OCI-LY7 (cell line): ENCODE measurements around the gene SNX22. TPM values are rescaled to one million over a fixed set of nuclear protein-coding genes. Genes with fewer than 3 reads are reported as not detected.

Experiments used
- BruUV-seq: library from RNA; stranded (reverse); fragments of 400-500 nt; replicated peaks from 2 replicates; lab custom pipeline; 2021; lab: Mats Ljungman, UMichigan
- CTCF ChIA-PET: fragments of 300-600 bp; sonication (Branson Sonifier 250); formaldehyde crosslinking; loops from one replicate; lab custom pipeline; 2022; ENCODE audit warnings: antibody characterized with exemption; ENCODE audit not compliant: unreplicated experiment; lab: Charles Lee
- POLR2A ChIA-PET: fragments of 300-600 bp; sonication (Branson Sonifier 250); formaldehyde crosslinking; loops from one replicate; lab custom pipeline; 2022; ENCODE audit warnings: antibody characterized with exemption; lab: Charles Lee
- DNase-seq: peaks from one replicate; pipeline ENCODE4 v3.0.0-alpha.2; 2015; ENCODE audit warnings: low spot score
- H2AFZ ChIP-seq: fragments of 200-600 bp; sonication (generic), shearing (Covaris generic); 2 replicates; pipeline ENCODE4 v1.6.1; 2014; ENCODE audit warnings: mild to moderate bottlenecking, antibody characterized with exemption, low read length, moderate library complexity
- H3K27ac ChIP-seq: fragments of 200-600 bp; sonication (generic); 2 replicates; pipeline ENCODE4 v1.5.1; 2014; ENCODE audit warnings: mixed run types, low read depth, mild to moderate bottlenecking, moderate library complexity, low read length, inconsistent platforms; ENCODE audit not compliant: poor library complexity, severe bottlenecking
- H3K36me3 ChIP-seq: fragments of 200-600 bp; sonication (generic); 2 replicates; pipeline ENCODE4 v1.6.1; 2014; ENCODE audit warnings: mild to moderate bottlenecking, antibody characterized with exemption, low read length, moderate library complexity, mixed read lengths; ENCODE audit not compliant: insufficient read depth
- H3K4me1 ChIP-seq: fragments of 200-600 bp; sonication (generic); 2 replicates; pipeline ENCODE4 v1.5.1; 2014; ENCODE audit warnings: mild to moderate bottlenecking, low read length; ENCODE audit not compliant: insufficient read depth, poor library complexity, severe bottlenecking
- H3K4me2 ChIP-seq: fragments of 200-600 bp; sonication (generic); 2 replicates; pipeline ENCODE4 v1.6.1; 2014; ENCODE audit warnings: mild to moderate bottlenecking, low read length
- H3K4me3 ChIP-seq: fragments of 200-600 bp; sonication (generic); 2 replicates; pipeline ENCODE4 v1.5.1; 2014; ENCODE audit warnings: mild to moderate bottlenecking, low read depth, low read length; ENCODE audit not compliant: poor library complexity, severe bottlenecking
- H3K79me2 ChIP-seq: fragments of 200-600 bp; sonication (generic); 2 replicates; pipeline ENCODE4 v1.6.1; 2016; ENCODE audit warnings: low read depth, mild to moderate bottlenecking, low read length, moderate library complexity, mixed read lengths; ENCODE audit not compliant: insufficient read depth
- H3K9me2 ChIP-seq: fragments of 200-600 bp; sonication (generic); 2 replicates; pipeline ENCODE4 v1.6.1; 2016; ENCODE audit warnings: mild to moderate bottlenecking, low read length, mixed read lengths; ENCODE audit not compliant: insufficient read depth
- H3K9me3 ChIP-seq: fragments of 200-600 bp; sonication (generic); 2 replicates; pipeline ENCODE4 v1.6.1; 2014; ENCODE audit warnings: mild to moderate bottlenecking, mixed run types, low read length, mixed read lengths
- H4K20me1 ChIP-seq: fragments of 200-600 bp; sonication (generic); 2 replicates; pipeline ENCODE4 v1.6.1; 2014; ENCODE audit warnings: mild to moderate bottlenecking, antibody characterized with exemption, low read length, moderate library complexity, mixed read lengths; ENCODE audit not compliant: insufficient read depth
- CTCF ChIP-seq: fragments of 200-600 bp; sonication (generic); conservative IDR thresholded peaks from 2 replicates; pipeline ENCODE4 v1.5.1; 2014; ENCODE audit warnings: mild to moderate bottlenecking, antibody characterized with exemption, low read length, moderate library complexity, mixed read lengths
- EZH2phosphoT487 ChIP-seq: fragments of 200-600 bp; sonication (generic); IDR thresholded peaks from 2 replicates; pipeline ENCODE4 v1.6.1; 2018; ENCODE audit warnings: low read depth, borderline replicate concordance, mild to moderate bottlenecking, mixed run types, antibody characterized with exemption, low read length, moderate library complexity, mixed read lengths
- intact Hi-C: fragments of 100-400 bp; cut with micrococcal nuclease; formaldehyde crosslinking; loops from one replicate; pipeline ENCODE4 v1.10.0; 2022; ENCODE audit not compliant: unreplicated experiment
- total RNA-seq, 2 experiments: library from RNA; depleted of rRNA in 1 of 2; stranded (reverse); fragments of >200 nt in 1 of 2; shearing (Covaris generic) in 1 of 2; gene quantifications; 2 replicates each; pipeline ENCODE4 v1.2.3, GENCODE V29; 2014 to 2022

SNX22 gene
- total RNA-seq, 2 experiments from 2014 or later: 65.7 to 68.8 TPM

GRCh38 chr15:64110950-64111678 is 40.4 kb upstream of the SNX22 start:
- Histone ChIP-seq H3K9me3 (no peaks in the 10 kb centered on the region), H3K9me2 (no peaks in the 10 kb centered on the region), H3K4me1 (peaks cover 16% of the 10 kb centered on the region), H3K36me3 (peaks cover 49% of the 10 kb centered on the region), H4K20me1 (0 out of 2 replicates have a peak, but pooled peaks cover 4% of the 10 kb centered on the region), H2AFZ (no peak overlapping the region), H3K4me2 (peak overlapping the region; percentile 29), H3K27ac (no peak overlapping the region), H3K4me3 (no peak overlapping the region), H3K79me2 (peaks cover 46% of the 10 kb centered on the region; the same call in 1 of the 2 replicates)
- POLR2A ChIA-PET: interaction anchor here (0.7 to 2.7 kb wide), 8 partner anchors 8 to 50 kb away, joined by 3 to 12 read pairs (median 3); partner anchors contain the start of genes CIAO2A and SNX1
- CTCF ChIA-PET: no interaction called here
- BruUV-seq: no TSS peak
- intact Hi-C loops: no loop called here
- TF ChIP-seq CTCF: no peak
- TF ChIP-seq EZH2phosphoT487: no peak
- DNase-seq: peak; percentile 42

DNA sequence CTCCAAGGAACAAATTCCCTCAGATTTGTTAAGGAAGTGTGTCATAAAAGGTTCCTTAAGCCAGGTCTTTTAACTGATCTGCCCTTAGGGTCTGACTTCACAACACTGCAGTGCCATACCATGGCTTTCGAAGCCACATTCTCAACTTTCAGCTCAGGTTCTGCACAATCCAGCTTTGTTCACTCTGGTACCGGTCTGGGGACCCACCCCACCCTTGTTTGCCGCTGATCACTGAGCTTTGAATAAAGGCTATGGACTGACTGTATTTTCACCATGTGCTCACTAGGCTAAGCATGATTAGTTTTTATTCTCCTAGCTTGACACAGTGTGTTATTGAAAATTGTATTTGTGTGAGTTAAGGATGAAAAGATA is 39.9 kb upstream of the SNX22 start:
- no TSS peak for BruUV-seq
- Histone ChIP-seq H3K4me1 (peaks cover 16% of the 10 kb centered on the region), H3K36me3 (peaks cover 51% of the 10 kb centered on the region), H2AFZ (no peak overlapping the region), H3K9me2 (no peaks in the 10 kb centered on the region), H3K9me3 (no peaks in the 10 kb centered on the region), H3K4me3 (no peak overlapping the region), H3K27ac (no peak overlapping the region), H3K4me2 (no peak overlapping the region), H4K20me1 (no peaks in the 10 kb centered on the region), H3K79me2 (peaks cover 40% of the 10 kb centered on the region; the same call in 1 of the 2 replicates)
- DNase-seq: no peak
- intact Hi-C loops: no loop called here
- ChIA-PET CTCF (no interaction called here), POLR2A (interaction anchor here (0.7 to 2.7 kb wide), 5 partner anchors 9 to 161 kb away, joined by 3 to 12 read pairs (median 3); partner anchors contain the start of gene CIAO2A)
- TF ChIP-seq CTCF (no peak), EZH2phosphoT487 (no peak)
